Non-pigmented ciliary epithelial cell (primary cell): Measurements from ENCODE around the gene FOSL1.
A peak's percentile ranks its signal among the peaks of the same experiment; 100 is the strongest.

Source experiments
- DNase-seq: peaks from one replicate; pipeline ENCODE4 v3.0.0-alpha.2; 2010; ENCODE audit warnings: low read depth

FOSL1 gene

GRCh38 chr11:65919573-65920371 lies 19.6 kb upstream of the FOSL1 start:
- no peak for DNase-seq

- DNase-seq, result peak; percentile 84
Measured at GRCh38 chr11:65919141-65919572, 19.0 kb upstream of the FOSL1 start, which contains the start of gene DRAP1. DRAP1 (plus strand) TSS chr11:65919426; CDS start chr11:65919502, 76 bp downstream.

GRCh38 chr11:65918211-65919140 lies 18.3 kb upstream of the FOSL1 start, which contains the start of gene C11orf68:
C11orf68 (minus strand) TSS chr11:65919062; CDS start chr11:65919031, 31 bp downstream.
- DNase-seq, result no peak

GRCh38 chr11:65917434-65918210 lies 17.4 kb upstream of the FOSL1 start:
- DNase-seq, result no peak

GRCh38 chr11:65917077-65917433 lies 16.9 kb upstream of the FOSL1 start:
- DNase-seq, result no peak

- no peak for DNase-seq
Measured at GRCh38 chr11:65916391-65916790, 16.2 kb upstream of the FOSL1 start.

- DNase-seq, result peak; percentile 89
Measured at GRCh38 chr11:65915821-65916251, 15.6 kb upstream of the FOSL1 start.

GRCh38 chr11:65915101-65915820 lies 15.1 kb upstream of the FOSL1 start:
- DNase-seq, result no peak

GRCh38 chr11:65912845-65913244 lies 12.7 kb upstream of the FOSL1 start:
- no peak for DNase-seq

- DNase-seq, result no peak
Measured at GRCh38 chr11:65911682-65912568, 11.7 kb upstream of the FOSL1 start.

- no peak for DNase-seq
Measured at GRCh38 chr11:65907878-65908277, 7.7 kb upstream of the FOSL1 start.

GRCh38 chr11:65906602-65907001 lies 6.4 kb upstream of the FOSL1 start:
- no peak for DNase-seq

- no peak for DNase-seq
Measured at GRCh38 chr11:65903715-65904114, 3.5 kb upstream of the FOSL1 start.

GRCh38 chr11:65903068-65903481 lies 2.9 kb upstream of the FOSL1 start:
- no peak for DNase-seq

- DNase-seq, result no peak
Measured at GRCh38 chr11:65900899-65901180, 652 bp upstream of the FOSL1 start.

- DNase-seq, result no peak
Measured at GRCh38 chr11:65899356-65900124, 648 bp downstream of the FOSL1 start.

GRCh38 chr11:65898656-65899355 lies 1.4 kb downstream of the FOSL1 start:
- DNase-seq, result no peak

GRCh38 chr11:65897020-65897471 lies 3.1 kb downstream of the FOSL1 start:
- DNase-seq, result no peak
